Measurements from ENCODE around the gene MDC1.

Gene MDC1

GRCh38 chr6:30727920-30728553 lies 11.0 kb upstream of the MDC1 start (continued):
- TF ChIP-seq ZNF18 (tag by site-specific recombination; IDR thresholded peaks at IDR 0.05) (no peak), ZNF2 (tag by site-specific recombination; IDR thresholded peaks at IDR 0.05) (no peak), ZNF280C (tag by site-specific recombination; IDR thresholded peaks at IDR 0.05) (no peak), SCRT1 (tag by site-specific recombination; IDR thresholded peaks at IDR 0.05; ENCODE audit: borderline replicate concordance) (0 out of 2 replicates have a peak, but pooled peaks have one; percentile 16), ZNF324 (tag by site-specific recombination; IDR thresholded peaks at IDR 0.05) (no peak), GLI2 (tag by site-specific recombination; IDR thresholded peaks at IDR 0.05; ENCODE audit: borderline replicate concordance, low read depth) (no peak), ZNF112 (tag by site-specific recombination; IDR thresholded peaks at IDR 0.05) (no peak), ZSCAN23 (tag by site-specific recombination; IDR thresholded peaks at IDR 0.05) (no peak), PRDM10 (tag by site-specific recombination; IDR thresholded peaks at IDR 0.05) (peak; percentile 90), OSR2 (tag by site-specific recombination; IDR thresholded peaks at IDR 0.05) (no peak), ZNF664 (tag by site-specific recombination; IDR thresholded peaks at IDR 0.05) (no peak), ZNF335 (tag by site-specific recombination; conservative IDR thresholded peaks at IDR 0.05) (no peak), ZBTB11 (tag by site-specific recombination; conservative IDR thresholded peaks at IDR 0.05; ENCODE audit: low read depth) (no peak), ZXDB (tag by site-specific recombination; IDR thresholded peaks at IDR 0.05) (no peak), ZNF548 (tag by site-specific recombination; IDR thresholded peaks at IDR 0.05) (no peak)
- TF ChIP-seq, protein P1, sequence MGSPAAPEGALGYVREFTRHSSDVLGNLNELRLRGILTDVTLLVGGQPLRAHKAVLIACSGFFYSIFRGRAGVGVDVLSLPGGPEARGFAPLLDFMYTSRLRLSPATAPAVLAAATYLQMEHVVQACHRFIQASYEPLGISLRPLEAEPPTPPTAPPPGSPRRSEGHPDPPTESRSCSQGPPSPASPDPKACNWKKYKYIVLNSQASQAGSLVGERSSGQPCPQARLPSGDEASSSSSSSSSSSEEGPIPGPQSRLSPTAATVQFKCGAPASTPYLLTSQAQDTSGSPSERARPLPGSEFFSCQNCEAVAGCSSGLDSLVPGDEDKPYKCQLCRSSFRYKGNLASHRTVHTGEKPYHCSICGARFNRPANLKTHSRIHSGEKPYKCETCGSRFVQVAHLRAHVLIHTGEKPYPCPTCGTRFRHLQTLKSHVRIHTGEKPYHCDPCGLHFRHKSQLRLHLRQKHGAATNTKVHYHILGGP (tag by site-specific recombination; IDR thresholded peaks at IDR 0.05) = no peak
- TF ChIP-seq, protein P2, sequence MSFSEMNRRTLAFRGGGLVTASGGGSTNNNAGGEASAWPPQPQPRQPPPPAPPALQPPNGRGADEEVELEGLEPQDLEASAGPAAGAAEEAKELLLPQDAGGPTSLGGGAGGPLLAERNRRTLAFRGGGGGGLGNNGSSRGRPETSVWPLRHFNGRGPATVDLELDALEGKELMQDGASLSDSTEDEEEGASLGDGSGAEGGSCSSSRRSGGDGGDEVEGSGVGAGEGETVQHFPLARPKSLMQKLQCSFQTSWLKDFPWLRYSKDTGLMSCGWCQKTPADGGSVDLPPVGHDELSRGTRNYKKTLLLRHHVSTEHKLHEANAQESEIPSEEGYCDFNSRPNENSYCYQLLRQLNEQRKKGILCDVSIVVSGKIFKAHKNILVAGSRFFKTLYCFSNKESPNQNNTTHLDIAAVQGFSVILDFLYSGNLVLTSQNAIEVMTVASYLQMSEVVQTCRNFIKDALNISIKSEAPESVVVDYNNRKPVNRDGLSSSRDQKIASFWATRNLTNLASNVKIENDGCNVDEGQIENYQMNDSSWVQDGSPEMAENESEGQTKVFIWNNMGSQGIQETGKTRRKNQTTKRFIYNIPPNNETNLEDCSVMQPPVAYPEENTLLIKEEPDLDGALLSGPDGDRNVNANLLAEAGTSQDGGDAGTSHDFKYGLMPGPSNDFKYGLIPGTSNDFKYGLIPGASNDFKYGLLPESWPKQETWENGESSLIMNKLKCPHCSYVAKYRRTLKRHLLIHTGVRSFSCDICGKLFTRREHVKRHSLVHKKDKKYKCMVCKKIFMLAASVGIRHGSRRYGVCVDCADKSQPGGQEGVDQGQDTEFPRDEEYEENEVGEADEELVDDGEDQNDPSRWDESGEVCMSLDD (tag by site-specific recombination; IDR thresholded peaks at IDR 0.05) = no peak
- TF ChIP-seq, protein P3, sequence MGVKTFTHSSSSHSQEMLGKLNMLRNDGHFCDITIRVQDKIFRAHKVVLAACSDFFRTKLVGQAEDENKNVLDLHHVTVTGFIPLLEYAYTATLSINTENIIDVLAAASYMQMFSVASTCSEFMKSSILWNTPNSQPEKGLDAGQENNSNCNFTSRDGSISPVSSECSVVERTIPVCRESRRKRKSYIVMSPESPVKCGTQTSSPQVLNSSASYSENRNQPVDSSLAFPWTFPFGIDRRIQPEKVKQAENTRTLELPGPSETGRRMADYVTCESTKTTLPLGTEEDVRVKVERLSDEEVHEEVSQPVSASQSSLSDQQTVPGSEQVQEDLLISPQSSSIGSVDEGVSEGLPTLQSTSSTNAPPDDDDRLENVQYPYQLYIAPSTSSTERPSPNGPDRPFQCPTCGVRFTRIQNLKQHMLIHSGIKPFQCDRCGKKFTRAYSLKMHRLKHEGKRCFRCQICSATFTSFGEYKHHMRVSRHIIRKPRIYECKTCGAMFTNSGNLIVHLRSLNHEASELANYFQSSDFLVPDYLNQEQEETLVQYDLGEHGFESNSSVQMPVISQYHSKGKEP (tag by site-specific recombination; IDR thresholded peaks at IDR 0.05) = no peak
